Sigmoid colon (tissue), 4 donors: ENCODE data around the gene PRR14L.

Experiments
- EP300 ChIP-seq, 4 donors: sonication (generic); formaldehyde crosslinking; IDR thresholded peaks; one replicate each; pipeline ENCODE4 v1.6.1; 2017; ENCODE audit warnings: antibody characterized with exemption in 4 of 4
- POLR2A ChIP-seq, 2 donors: fragments of 450-650 bp; IDR thresholded peaks; one replicate each; pipeline ENCODE4 v1.6.1; 2016; ENCODE audit warnings: antibody characterized with exemption in 2 of 2, mild to moderate bottlenecking in 2 of 2, moderate library complexity in 2 of 2
- POLR2AphosphoS5 ChIP-seq, 4 donors: sonication (generic); formaldehyde crosslinking; IDR thresholded peaks; one replicate each; pipeline ENCODE4 v1.6.1; 2017; ENCODE audit warnings: antibody characterized with exemption in 4 of 4
- TF ChIP-seq, protein P1 (sequence below), 4 experiments: fragments of 450-650 bp in 3 of 4; fragments of 200-600 bp in 1 of 4; IDR thresholded peaks; one replicate each; pipeline ENCODE4 v1.5.1; 2016 to 2019; ENCODE audit warnings: antibody characterized with exemption in 4 of 4, mild to moderate bottlenecking in 3 of 4, moderate library complexity in 2 of 4

DNA sequence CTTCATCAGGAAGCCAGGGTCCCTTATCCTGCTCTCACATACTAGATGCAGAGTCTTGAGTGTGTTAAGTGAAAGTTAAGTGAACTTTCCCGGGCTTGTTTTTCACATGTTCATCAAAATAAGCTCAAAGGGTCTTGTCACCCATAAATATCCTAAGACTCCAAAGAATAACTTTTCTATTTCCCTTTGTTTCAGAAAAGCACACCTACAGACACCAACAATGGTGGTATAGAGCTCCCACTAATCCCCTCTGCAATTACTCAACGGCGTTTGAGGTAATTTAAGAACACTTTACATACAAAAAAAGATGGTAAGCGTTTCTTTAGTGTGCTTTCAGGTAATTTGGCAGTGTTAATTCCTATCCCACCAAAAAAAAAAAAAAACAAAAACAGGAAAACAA is 2.5 kb downstream of the PRR14L start:
- TF ChIP-seq, protein P1, sequence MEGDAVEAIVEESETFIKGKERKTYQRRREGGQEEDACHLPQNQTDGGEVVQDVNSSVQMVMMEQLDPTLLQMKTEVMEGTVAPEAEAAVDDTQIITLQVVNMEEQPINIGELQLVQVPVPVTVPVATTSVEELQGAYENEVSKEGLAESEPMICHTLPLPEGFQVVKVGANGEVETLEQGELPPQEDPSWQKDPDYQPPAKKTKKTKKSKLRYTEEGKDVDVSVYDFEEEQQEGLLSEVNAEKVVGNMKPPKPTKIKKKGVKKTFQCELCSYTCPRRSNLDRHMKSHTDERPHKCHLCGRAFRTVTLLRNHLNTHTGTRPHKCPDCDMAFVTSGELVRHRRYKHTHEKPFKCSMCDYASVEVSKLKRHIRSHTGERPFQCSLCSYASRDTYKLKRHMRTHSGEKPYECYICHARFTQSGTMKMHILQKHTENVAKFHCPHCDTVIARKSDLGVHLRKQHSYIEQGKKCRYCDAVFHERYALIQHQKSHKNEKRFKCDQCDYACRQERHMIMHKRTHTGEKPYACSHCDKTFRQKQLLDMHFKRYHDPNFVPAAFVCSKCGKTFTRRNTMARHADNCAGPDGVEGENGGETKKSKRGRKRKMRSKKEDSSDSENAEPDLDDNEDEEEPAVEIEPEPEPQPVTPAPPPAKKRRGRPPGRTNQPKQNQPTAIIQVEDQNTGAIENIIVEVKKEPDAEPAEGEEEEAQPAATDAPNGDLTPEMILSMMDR (IDR thresholded peaks at IDR 0.05) = no peak
- no peak for TF ChIP-seq POLR2A (IDR thresholded peaks at IDR 0.05)
- no peak for TF ChIP-seq POLR2AphosphoS5 (IDR thresholded peaks at IDR 0.05)
- no peak for TF ChIP-seq EP300 (IDR thresholded peaks at IDR 0.05)
